Smooth muscle cell (in vitro differentiated cells): ENCODE data around the gene CRTC2. TPM values are rescaled to one million over a fixed set of nuclear protein-coding genes. Genes with fewer than 3 reads are reported as not detected.

Experiments
- DNase-seq: peaks from one replicate; lab custom pipeline; 2025; ENCODE audit not compliant: unreplicated experiment; lab: John Stamatoyannopoulos, UW
- H2AFZ ChIP-seq: fragments of 200-600 bp; sonication (generic); 2 replicates; pipeline ENCODE4 v1.6.0; 2016; ENCODE audit warnings: antibody characterized with exemption, low read depth, mild to moderate bottlenecking
- H3F3A ChIP-seq: fragments of 200-600 bp; sonication (generic); 2 replicates; pipeline ENCODE4 v1.6.0; 2017; ENCODE audit warnings: antibody characterized with exemption, low read depth
- H3K27ac ChIP-seq: fragments of 200-600 bp; sonication (generic); 2 replicates; pipeline ENCODE4 v1.5.1; 2016; ENCODE audit warnings: low read depth, mild to moderate bottlenecking
- H3K27me3 ChIP-seq: fragments of 200-600 bp; sonication (generic); 2 replicates; pipeline ENCODE4 v1.6.1; 2016; ENCODE audit warnings: low read depth, mild to moderate bottlenecking
- H3K36me3 ChIP-seq: fragments of 200-600 bp; sonication (generic); 2 replicates; pipeline ENCODE4 v1.5.1; 2016; ENCODE audit warnings: low read depth
- H3K4me1 ChIP-seq: fragments of 200-600 bp; sonication (generic); 2 replicates; pipeline ENCODE4 v1.5.1; 2016; ENCODE audit warnings: low read depth
- H3K4me2 ChIP-seq: fragments of 200-600 bp; sonication (generic); 2 replicates; pipeline ENCODE4 v1.6.0; 2016; ENCODE audit warnings: mild to moderate bottlenecking
- H3K4me3 ChIP-seq: fragments of 200-600 bp; sonication (generic); 2 replicates; pipeline ENCODE4 v1.5.1; 2016; ENCODE audit warnings: mild to moderate bottlenecking
- H3K79me2 ChIP-seq: fragments of 200-600 bp; sonication (generic); 2 replicates; pipeline ENCODE4 v1.6.0; 2016; ENCODE audit warnings: low read depth, mild to moderate bottlenecking
- H3K9ac ChIP-seq: fragments of 200-600 bp; sonication (generic); 2 replicates; pipeline ENCODE4 v1.6.0; 2016; ENCODE audit warnings: low read depth
- H3K9me3 ChIP-seq: fragments of 200-600 bp; sonication (generic); replicated peaks from 2 replicates; pipeline ENCODE4 v1.5.1; 2016; ENCODE audit warnings: low read depth
- H4K20me1 ChIP-seq: fragments of 200-600 bp; sonication (generic); 2 replicates; pipeline ENCODE4 v1.6.0; 2016; ENCODE audit warnings: low read depth
- WGBS: methylation state at CpG from one replicate; pipeline ENCODE4 v1.1.7; 2016; ENCODE audit warnings: low lambda C conversion rate; 5-methylcytosine and 5-hydroxymethylcytosine counted together
- polyA plus RNA-seq: library from polyadenylated mRNA; unstranded; fragments of >200 nt; fragmentation: Nextera tagmentation; extraction: Ambion mirVana; gene quantifications from 2 replicates; pipeline ENCODE4 v1.2.1, GENCODE V29; 2016
- total RNA-seq: library from RNA; depleted of rRNA; stranded (reverse); fragments of >200 nt; gene quantifications from 2 replicates; pipeline ENCODE4 v1.2.3, GENCODE V29; 2014
- TF ChIP-seq, protein P1 (sequence below): fragments of 200-600 bp; sonication (generic); IDR thresholded peaks from 2 replicates; pipeline ENCODE4 v1.5.1; 2017; ENCODE audit warnings: borderline replicate concordance, mild to moderate bottlenecking, antibody characterized with exemption; ENCODE audit not compliant: insufficient read depth, poor library complexity, severe bottlenecking

CRTC2 gene
- total and polyA plus RNA-seq, 2 experiments from 2014 or later = 9.9 to 24.6 TPM

DNA sequence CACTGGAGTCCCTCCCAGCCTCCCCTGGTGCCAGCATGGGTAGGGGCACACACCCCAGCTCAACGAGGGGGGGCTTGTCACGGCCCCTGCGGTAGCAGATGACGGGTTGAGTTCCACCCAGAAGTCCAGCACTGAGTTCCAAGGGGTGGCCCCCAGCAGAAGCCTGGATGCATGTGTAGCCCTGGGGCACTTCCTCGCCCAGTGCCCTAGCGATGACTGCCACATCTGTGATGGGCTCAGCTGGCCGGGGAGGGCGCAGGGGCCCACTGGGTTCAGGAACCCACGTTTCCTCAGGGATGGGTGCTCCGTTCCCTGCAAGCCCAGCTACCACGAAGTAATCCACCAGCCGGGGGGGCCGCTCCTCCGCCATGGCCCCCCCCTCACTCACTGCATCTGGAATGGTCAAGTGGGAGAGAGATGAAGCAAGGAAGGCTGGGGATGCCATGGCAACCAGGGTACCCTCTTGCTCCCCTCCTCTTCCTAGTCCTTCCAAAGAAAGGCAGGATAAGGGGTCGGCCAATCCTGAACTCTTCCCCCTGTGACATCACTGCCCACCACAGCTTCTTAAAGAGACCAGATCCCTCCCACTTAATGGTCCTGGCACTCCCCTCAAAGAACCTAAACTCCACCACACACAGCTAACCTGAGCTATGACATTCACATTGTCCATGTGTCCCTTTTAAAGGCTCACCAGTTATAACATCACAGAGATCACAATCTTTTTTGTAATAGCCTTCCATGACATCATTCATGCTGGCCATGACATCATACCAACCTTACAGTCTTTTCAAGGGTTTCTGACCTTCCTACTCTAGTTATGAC, 14.2 kb downstream of the CRTC2 start:
- Histone ChIP-seq H4K20me1 (no peaks in the 10 kb centered on the region), H3F3A (no peaks in the 10 kb centered on the region), H3K9ac (no peak overlapping the region), H3K27ac (no peak overlapping the region), H3K36me3 (no peaks in the 10 kb centered on the region), H3K4me3 (no peak overlapping the region), H3K9me3 (no peaks in the 10 kb centered on the region), H3K4me1 (no peaks in the 10 kb centered on the region), H3K4me2 (no peak overlapping the region), H3K27me3 (no peaks in the 10 kb centered on the region), H3K79me2 (peaks cover 19% of the 10 kb centered on the region), H2AFZ (no peak overlapping the region)
- TF ChIP-seq, protein P1, sequence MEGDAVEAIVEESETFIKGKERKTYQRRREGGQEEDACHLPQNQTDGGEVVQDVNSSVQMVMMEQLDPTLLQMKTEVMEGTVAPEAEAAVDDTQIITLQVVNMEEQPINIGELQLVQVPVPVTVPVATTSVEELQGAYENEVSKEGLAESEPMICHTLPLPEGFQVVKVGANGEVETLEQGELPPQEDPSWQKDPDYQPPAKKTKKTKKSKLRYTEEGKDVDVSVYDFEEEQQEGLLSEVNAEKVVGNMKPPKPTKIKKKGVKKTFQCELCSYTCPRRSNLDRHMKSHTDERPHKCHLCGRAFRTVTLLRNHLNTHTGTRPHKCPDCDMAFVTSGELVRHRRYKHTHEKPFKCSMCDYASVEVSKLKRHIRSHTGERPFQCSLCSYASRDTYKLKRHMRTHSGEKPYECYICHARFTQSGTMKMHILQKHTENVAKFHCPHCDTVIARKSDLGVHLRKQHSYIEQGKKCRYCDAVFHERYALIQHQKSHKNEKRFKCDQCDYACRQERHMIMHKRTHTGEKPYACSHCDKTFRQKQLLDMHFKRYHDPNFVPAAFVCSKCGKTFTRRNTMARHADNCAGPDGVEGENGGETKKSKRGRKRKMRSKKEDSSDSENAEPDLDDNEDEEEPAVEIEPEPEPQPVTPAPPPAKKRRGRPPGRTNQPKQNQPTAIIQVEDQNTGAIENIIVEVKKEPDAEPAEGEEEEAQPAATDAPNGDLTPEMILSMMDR = no peak
- no peak for DNase-seq
- 91% methylated on average over 14 of the region's 15 CpGs for WGBS

DNA sequence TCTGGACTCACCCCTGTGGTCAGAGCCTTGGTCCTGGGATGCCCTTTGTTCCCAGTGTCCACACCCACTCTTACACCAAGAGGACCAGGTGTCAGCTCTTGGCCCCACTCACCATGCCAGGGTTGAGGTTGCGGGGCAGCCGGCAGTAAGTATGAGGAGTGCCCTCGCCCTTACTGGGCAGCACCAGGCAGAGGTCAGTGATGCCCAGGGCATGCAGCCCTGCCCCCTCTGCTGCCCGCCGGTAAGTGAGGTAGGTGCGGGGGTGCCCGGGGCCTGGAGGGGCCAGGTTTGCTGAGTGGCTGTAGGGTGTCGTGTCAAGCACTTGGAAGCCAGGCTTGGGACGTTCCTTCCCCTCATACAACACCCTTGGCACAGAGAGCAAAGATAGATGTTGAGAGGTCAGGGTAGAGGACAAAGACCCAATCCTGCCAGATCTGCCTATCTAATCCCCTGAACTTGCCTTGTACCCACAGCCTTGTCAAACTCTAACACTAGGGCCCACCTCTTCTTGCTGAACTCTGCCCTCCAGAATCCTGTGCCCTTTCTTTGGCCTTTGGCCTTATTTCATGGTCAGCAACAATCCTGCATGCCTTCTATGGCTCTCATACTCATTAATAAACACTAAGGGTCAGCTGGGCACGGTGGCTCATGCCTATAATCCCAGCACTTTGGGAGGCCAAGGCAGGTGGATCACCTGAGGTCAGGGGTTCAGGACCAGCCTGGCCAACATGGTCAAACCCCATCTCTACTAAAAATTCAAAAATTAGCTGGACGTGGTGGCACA, 15.5 kb downstream of the CRTC2 start:
- H3K4me1 ChIP-seq = no peaks in the 10 kb centered on the region
- H3K4me3 ChIP-seq = no peak overlapping the region
- no peaks in the 10 kb centered on the region for H3K9me3 ChIP-seq
- H2AFZ ChIP-seq = no peak overlapping the region
- 97% methylated on average over 11 of the region's 11 CpGs for WGBS
- no peaks in the 10 kb centered on the region for H3K36me3 ChIP-seq
- no peaks in the 10 kb centered on the region for H4K20me1 ChIP-seq
- DNase-seq = no peak
- H3K27ac ChIP-seq = no peak overlapping the region
- no peaks in the 10 kb centered on the region for H3K27me3 ChIP-seq
- no peak overlapping the region for H3K4me2 ChIP-seq
- H3K79me2 ChIP-seq = peaks cover 19% of the 10 kb centered on the region
- H3F3A ChIP-seq = no peaks in the 10 kb centered on the region
- TF ChIP-seq, protein P1 = no peak
- no peak overlapping the region for H3K9ac ChIP-seq

DNA sequence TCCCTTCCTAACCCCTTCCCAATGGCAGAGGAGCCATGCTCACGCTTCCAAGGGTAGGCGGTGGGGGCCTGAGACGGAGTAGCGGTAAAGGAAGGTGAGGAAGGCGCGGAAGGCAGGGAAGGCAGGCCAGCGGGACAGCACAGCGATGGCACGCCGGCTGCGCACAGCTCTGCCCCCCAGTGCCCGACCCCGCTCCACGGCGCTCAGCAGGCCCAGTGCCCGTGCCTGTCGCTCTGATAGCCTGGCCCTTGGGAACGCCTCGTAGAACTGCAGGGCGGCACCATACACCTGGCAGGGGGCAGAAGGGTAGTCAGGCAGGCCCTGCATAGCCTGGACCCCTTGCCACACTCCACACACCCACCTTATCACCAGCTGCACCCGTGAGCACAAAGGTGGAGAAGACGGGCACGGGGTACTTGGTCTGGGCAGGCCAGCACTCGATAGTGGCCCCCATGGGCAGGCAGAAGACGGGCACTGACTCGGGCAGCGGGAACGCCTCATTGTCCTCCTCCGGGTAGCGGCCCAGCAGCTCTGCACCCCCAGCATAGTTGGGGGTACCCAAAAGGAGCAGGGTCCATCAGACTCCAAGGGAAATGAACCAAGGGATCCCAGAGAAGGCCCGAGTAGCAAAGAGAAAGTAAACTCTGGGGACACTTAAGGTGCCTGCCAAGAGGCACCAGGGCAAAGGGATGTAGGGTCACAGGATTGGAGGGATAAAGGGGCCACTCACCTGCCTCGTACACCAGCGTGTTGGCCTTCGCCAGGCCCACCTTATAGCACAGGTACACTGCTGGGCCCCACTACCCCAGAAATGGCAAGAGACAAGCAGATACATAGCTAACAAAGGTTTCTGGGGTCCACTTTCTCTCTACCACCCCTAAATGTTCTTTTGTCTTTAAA, 16.3 kb downstream of the CRTC2 start:
- DNase-seq = no peak
- Histone ChIP-seq H3K4me1 (no peaks in the 10 kb centered on the region), H4K20me1 (no peaks in the 10 kb centered on the region), H3K79me2 (peaks cover 19% of the 10 kb centered on the region), H3K36me3 (no peaks in the 10 kb centered on the region), H3K9me3 (no peaks in the 10 kb centered on the region), H3K27ac (no peak overlapping the region), H3F3A (no peaks in the 10 kb centered on the region), H3K9ac (no peak overlapping the region), H3K27me3 (no peaks in the 10 kb centered on the region), H2AFZ (no peak overlapping the region), H3K4me2 (no peak overlapping the region), H3K4me3 (no peak overlapping the region)
- TF ChIP-seq, protein P1 = no peak
- 98% methylated on average over 34 of the region's 34 CpGs for WGBS
